ENCODE data around the gene AFDN. TPM values are rescaled to one million over a fixed set of nuclear protein-coding genes. Genes with fewer than 3 reads are reported as not detected.
"Not testable (repeated sequence)": the region's sequence is repeated elsewhere in the genome, so short reads cannot be mapped to it uniquely, and the experiment has no call there.

The AFDN gene
- total RNA-seq, 1 experiment from 2014 or later = 108 TPM

GRCh38 chr6:167998215-167998614 is 171.5 kb downstream of the AFDN start:
- DNase-seq = no peak
- H3K9me2 ChIP-seq (ENCODE audit: insufficient read depth) = no peaks in the 10 kb centered on the region
- H3K36me3 ChIP-seq (ENCODE audit: low read depth) = no peaks in the 10 kb centered on the region
- H4K20me1 ChIP-seq (ENCODE audit: insufficient read depth) = no peaks in the 10 kb centered on the region
- H3K4me2 ChIP-seq = no peak overlapping the region
- peaks cover 7% of the 10 kb centered on the region; the same call in 1 of the 2 replicates for H3K4me1 ChIP-seq (replicated peaks; ENCODE audit: insufficient read depth)
- H3K27me3 ChIP-seq (ENCODE audit: insufficient read depth, low read depth) = peaks cover 27% of the 10 kb centered on the region; the same call in 1 of the 2 replicates
- TF ChIP-seq EZH2 (IDR thresholded peaks at IDR 0.05; ENCODE audit: low read depth) (no peak), CTCF (conservative IDR thresholded peaks at IDR 0.05) (no peak)
- no peaks in the 10 kb centered on the region for H3K9me3 ChIP-seq (ENCODE audit: insufficient read depth, low read depth)
- intact Hi-C loops (cut with micrococcal nuclease; ENCODE audit: unreplicated experiment) = no loop called here
- no peaks in the 10 kb centered on the region for H3K79me2 ChIP-seq (ENCODE audit: low read depth)
- BruUV-seq (replicated peaks) = no TSS peak
- ChIA-PET POLR2A (ENCODE audit: unreplicated experiment) (no interaction called here), CTCF (no interaction called here)
- peaks cover 12% of the 10 kb centered on the region; the same call in 1 of the 2 replicates for H3F3A ChIP-seq (ENCODE audit: insufficient read depth, low read depth)
- H3K27ac ChIP-seq = no peak overlapping the region
- H3K4me3 ChIP-seq = no peak overlapping the region
- H2AFZ ChIP-seq = no peak overlapping the region

GRCh38 chr6:168000198-168001028 is 173.7 kb downstream of the AFDN start:
- no TSS peak for BruUV-seq (replicated peaks)

DNA sequence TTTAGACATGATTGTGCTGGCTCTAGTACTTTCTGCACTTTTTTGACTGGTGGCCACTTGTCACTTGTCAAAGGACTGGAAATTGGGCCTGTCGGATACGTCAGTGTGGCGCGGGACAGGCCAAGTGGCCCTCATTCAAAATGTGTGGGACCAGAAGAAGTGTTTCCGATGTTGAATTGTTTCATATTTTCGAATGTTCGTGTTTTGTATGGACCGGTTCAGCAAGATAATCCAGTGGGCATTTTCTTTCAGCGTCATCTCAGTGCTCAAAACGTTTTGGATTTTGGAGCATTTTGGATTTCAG is 174.3 kb downstream of the AFDN start:
- Histone ChIP-seq H3K4me3 (no peak overlapping the region), H3K4me1 (replicated peaks; ENCODE audit: insufficient read depth) (peaks cover 7% of the 10 kb centered on the region; the same call in 1 of the 2 replicates), H3K36me3 (ENCODE audit: low read depth) (no peaks in the 10 kb centered on the region), H3F3A (ENCODE audit: insufficient read depth, low read depth) (peaks cover 12% of the 10 kb centered on the region; the same call in 1 of the 2 replicates), H3K27me3 (ENCODE audit: insufficient read depth, low read depth) (peaks cover 41% of the 10 kb centered on the region), H3K27ac (no peak overlapping the region), H4K20me1 (ENCODE audit: insufficient read depth) (no peaks in the 10 kb centered on the region), H3K4me2 (no peak overlapping the region), H3K9me3 (ENCODE audit: insufficient read depth, low read depth) (no peaks in the 10 kb centered on the region), H3K9me2 (ENCODE audit: insufficient read depth) (no peaks in the 10 kb centered on the region), H3K79me2 (ENCODE audit: low read depth) (no peaks in the 10 kb centered on the region), H2AFZ (no peak overlapping the region)
- intact Hi-C loops (cut with micrococcal nuclease; ENCODE audit: unreplicated experiment) = no loop called here
- no peak for DNase-seq
- TF ChIP-seq EZH2 (IDR thresholded peaks at IDR 0.05; ENCODE audit: low read depth) (no peak), CTCF (conservative IDR thresholded peaks at IDR 0.05) (no peak)
- BruUV-seq (replicated peaks) = no TSS peak
- POLR2A ChIA-PET (ENCODE audit: unreplicated experiment) = no interaction called here
- CTCF ChIA-PET = no interaction called here

More at GRCh38 chr6:168000198-168001028, 173.7 kb downstream of the AFDN start:
- intact Hi-C loops (cut with micrococcal nuclease; ENCODE audit: unreplicated experiment) = no loop called here
- Histone ChIP-seq H2AFZ (no peak overlapping the region), H3K27ac (no peak overlapping the region), H3F3A (ENCODE audit: insufficient read depth, low read depth) (peaks cover 12% of the 10 kb centered on the region; the same call in 1 of the 2 replicates), H3K79me2 (ENCODE audit: low read depth) (no peaks in the 10 kb centered on the region), H3K36me3 (ENCODE audit: low read depth) (no peaks in the 10 kb centered on the region), H4K20me1 (ENCODE audit: insufficient read depth) (no peaks in the 10 kb centered on the region), H3K4me2 (no peak overlapping the region), H3K9me2 (ENCODE audit: insufficient read depth) (no peaks in the 10 kb centered on the region), H3K27me3 (ENCODE audit: insufficient read depth, low read depth) (peaks cover 41% of the 10 kb centered on the region), H3K9me3 (ENCODE audit: insufficient read depth, low read depth) (no peaks in the 10 kb centered on the region), H3K4me3 (no peak overlapping the region), H3K4me1 (replicated peaks; ENCODE audit: insufficient read depth) (peaks cover 7% of the 10 kb centered on the region; the same call in 1 of the 2 replicates)
- DNase-seq = no peak
- no peak for TF ChIP-seq EZH2 (IDR thresholded peaks at IDR 0.05; ENCODE audit: low read depth)
- TF ChIP-seq CTCF (conservative IDR thresholded peaks at IDR 0.05) = no peak
- ChIA-PET CTCF (no interaction called here), POLR2A (ENCODE audit: unreplicated experiment) (no interaction called here)

- H3K36me3 ChIP-seq (ENCODE audit: low read depth); intact Hi-C loops (cut with micrococcal nuclease; ENCODE audit: unreplicated experiment); DNase-seq; H3K79me2 ChIP-seq (ENCODE audit: low read depth); H4K20me1 ChIP-seq (ENCODE audit: insufficient read depth); CTCF ChIA-PET; H3K4me2 ChIP-seq; H2AFZ ChIP-seq; H3K9me2 ChIP-seq (ENCODE audit: insufficient read depth); POLR2A ChIA-PET (ENCODE audit: unreplicated experiment); H3K27ac ChIP-seq; H3K4me1 ChIP-seq (replicated peaks; ENCODE audit: insufficient read depth); BruUV-seq (replicated peaks); H3K4me3 ChIP-seq; H3K9me3 ChIP-seq (ENCODE audit: insufficient read depth, low read depth): not testable (repeated sequence)
- H3K27me3 ChIP-seq (ENCODE audit: insufficient read depth, low read depth) = peaks cover 41% of the 10 kb centered on the region
- H3F3A ChIP-seq (ENCODE audit: insufficient read depth, low read depth) = peaks cover 17% of the 10 kb centered on the region
Observed at GRCh38 chr6:168001514-168001913, 174.8 kb downstream of the AFDN start.

All from PC-9 (cell line).